ENCODE measurements around the gene APOB. TPM values are rescaled to one million over a fixed set of nuclear protein-coding genes. Genes with fewer than 3 reads are reported as not detected.

Gene APOB, protein sequence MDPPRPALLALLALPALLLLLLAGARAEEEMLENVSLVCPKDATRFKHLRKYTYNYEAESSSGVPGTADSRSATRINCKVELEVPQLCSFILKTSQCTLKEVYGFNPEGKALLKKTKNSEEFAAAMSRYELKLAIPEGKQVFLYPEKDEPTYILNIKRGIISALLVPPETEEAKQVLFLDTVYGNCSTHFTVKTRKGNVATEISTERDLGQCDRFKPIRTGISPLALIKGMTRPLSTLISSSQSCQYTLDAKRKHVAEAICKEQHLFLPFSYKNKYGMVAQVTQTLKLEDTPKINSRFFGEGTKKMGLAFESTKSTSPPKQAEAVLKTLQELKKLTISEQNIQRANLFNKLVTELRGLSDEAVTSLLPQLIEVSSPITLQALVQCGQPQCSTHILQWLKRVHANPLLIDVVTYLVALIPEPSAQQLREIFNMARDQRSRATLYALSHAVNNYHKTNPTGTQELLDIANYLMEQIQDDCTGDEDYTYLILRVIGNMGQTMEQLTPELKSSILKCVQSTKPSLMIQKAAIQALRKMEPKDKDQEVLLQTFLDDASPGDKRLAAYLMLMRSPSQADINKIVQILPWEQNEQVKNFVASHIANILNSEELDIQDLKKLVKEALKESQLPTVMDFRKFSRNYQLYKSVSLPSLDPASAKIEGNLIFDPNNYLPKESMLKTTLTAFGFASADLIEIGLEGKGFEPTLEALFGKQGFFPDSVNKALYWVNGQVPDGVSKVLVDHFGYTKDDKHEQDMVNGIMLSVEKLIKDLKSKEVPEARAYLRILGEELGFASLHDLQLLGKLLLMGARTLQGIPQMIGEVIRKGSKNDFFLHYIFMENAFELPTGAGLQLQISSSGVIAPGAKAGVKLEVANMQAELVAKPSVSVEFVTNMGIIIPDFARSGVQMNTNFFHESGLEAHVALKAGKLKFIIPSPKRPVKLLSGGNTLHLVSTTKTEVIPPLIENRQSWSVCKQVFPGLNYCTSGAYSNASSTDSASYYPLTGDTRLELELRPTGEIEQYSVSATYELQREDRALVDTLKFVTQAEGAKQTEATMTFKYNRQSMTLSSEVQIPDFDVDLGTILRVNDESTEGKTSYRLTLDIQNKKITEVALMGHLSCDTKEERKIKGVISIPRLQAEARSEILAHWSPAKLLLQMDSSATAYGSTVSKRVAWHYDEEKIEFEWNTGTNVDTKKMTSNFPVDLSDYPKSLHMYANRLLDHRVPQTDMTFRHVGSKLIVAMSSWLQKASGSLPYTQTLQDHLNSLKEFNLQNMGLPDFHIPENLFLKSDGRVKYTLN (N-terminal part only)
- under 1 TPM in 2 of 4 donors, not detected in 2; 0.11 to 0.13 TPM for total RNA-seq

DNA sequence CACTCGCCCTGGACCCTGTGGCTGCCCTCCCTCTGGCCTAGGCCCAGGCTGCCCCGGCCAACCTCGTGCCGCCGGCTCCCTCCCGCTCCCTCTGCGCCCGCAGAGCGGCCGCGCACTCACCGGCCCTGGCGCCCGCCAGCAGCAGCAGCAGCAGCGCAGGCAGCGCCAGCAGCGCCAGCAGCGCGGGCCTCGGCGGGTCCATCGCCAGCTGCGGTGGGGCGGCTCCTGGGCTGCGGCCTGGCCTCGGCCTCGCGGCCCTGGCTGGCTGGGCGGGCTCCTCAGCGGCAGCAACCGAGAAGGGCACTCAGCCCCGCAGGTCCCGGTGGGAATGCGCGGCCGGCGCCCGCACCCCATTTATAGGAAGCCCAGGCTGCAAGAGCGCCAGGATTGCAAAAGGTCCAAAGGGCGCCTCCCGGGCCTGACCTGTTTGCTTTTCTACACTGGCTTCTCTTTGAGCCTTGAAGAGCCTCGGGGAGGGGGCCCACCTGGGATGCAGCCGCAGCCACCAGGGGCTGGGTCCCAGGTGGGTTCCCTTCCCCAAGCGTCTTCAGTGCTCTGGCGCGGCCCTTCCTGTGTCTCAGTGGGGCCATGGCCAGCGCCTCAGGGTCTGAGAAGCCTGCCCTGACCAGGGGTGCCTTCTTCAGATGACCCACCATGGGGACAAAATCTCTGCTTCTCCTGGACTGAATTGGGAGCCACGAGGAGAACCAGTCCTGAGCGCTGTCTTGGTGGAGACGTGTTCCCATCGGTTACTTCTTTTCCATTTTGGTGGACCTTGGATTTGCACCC is at the start of gene APOB:
Gene APOB (minus strand): TSS at position 330 of the 789 bp plus-strand sequence. CDS start 128 bp downstream, at position 202.
- WGBS, 2 donors = 32 to 61% methylated on average over 11 to 12 of the region's 51 CpGs
- Histone ChIP-seq H3K4me3 (replicated peaks in 1 of 3) (no peak within 1 kb of the TSS), H3K9me3 (no peaks in the 10 kb centered on the region), H3K27me3 (no peaks in the 10 kb centered on the region), H3K36me3 (no peaks in the 10 kb centered on the region), H3K27ac (no peak within 1 kb of the TSS), H3K4me1 (peaks cover 4 to 12% of the 10 kb centered on the region in 2 donors)
- intact Hi-C loops (cut with DNase I) = loop anchor here (5.0 kb wide), 1 partner anchor 273 kb away; no protein-coding TSS in a partner anchor
- no peak for DNase-seq
- no peak for TF ChIP-seq CTCF (IDR thresholded peaks at IDR 0.05)
- TF ChIP-seq POLR2A (IDR thresholded peaks at IDR 0.05) = no peak

- no peaks in the 10 kb centered on the region for H3K4me1 ChIP-seq
- H3K36me3 ChIP-seq = no peaks in the 10 kb centered on the region
- no peak overlapping the region for H3K27ac ChIP-seq
- H3K9me3 ChIP-seq = no peaks in the 10 kb centered on the region
- TF ChIP-seq CTCF (IDR thresholded peaks at IDR 0.05) (no peak), POLR2A (IDR thresholded peaks at IDR 0.05) (no peak)
- intact Hi-C loops (cut with DNase I) = no loop called here
- 58 to 74% methylated on average over 3 of the region's 3 CpGs for WGBS, 2 donors
- no peak overlapping the region for H3K4me3 ChIP-seq (replicated peaks in 1 of 3)
- no peak for DNase-seq
- H3K27me3 ChIP-seq = no peaks in the 10 kb centered on the region
Measured at GRCh38 chr2:21092308-21092869, 48.5 kb upstream of the APOB start.

DNA sequence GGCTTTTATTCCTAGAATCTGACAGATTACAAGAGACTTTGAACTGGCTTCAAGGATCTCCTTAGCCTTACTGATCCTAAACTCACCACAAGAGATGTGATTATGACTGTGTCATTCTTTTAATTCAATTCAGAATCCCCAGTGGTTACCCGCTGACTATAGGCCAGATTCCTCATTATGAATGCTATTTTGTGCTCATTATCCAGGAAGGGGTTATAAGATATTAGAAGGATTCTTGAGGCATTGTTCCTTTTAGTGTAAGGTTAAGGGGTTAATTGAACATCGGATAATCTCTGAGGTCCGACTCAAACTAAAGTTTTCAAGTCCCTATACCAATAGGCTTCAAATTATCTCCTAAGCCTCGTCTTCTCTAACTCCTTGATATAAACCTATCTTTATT is 40.5 kb upstream of the APOB start:
- TF ChIP-seq CTCF (IDR thresholded peaks at IDR 0.05) = no peak
- no peak for TF ChIP-seq POLR2A (IDR thresholded peaks at IDR 0.05)
- 77 to 84% methylated on average over 4 of the region's 4 CpGs for WGBS, 2 donors
- H3K36me3 ChIP-seq = no peaks in the 10 kb centered on the region
- H3K4me1 ChIP-seq = no peaks in the 10 kb centered on the region
- intact Hi-C loops (cut with DNase I) = no loop called here
- H3K27ac ChIP-seq = no peak overlapping the region
- H3K9me3 ChIP-seq = no peaks in the 10 kb centered on the region
- DNase-seq = no peak
- H3K27me3 ChIP-seq = no peaks in the 10 kb centered on the region
- no peak overlapping the region for H3K4me3 ChIP-seq (replicated peaks in 1 of 3)

DNA sequence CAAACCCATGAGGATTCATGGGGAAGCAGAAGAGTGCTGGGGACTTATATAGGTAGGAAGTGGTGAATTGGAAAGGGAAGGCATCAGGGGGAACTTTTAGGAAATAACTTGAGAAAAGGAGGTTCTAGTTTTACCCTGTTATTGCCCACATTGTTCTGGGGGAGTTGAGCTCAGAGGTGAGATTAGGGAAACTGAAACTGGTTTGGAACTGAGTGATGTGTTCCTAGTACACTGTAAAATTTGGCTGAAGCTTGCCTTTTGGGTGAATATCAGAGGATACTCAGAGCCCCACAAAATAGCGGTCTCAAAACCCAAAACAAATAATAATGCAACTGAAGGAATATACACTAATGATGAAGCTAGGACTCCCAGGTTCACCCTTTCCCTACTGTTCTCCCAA is 39.6 kb upstream of the APOB start:
- no peaks in the 10 kb centered on the region for H3K4me1 ChIP-seq
- intact Hi-C loops (cut with DNase I) = no loop called here
- no peak overlapping the region for H3K4me3 ChIP-seq (replicated peaks in 1 of 3)
- no peaks in the 10 kb centered on the region for H3K27me3 ChIP-seq
- TF ChIP-seq CTCF (IDR thresholded peaks at IDR 0.05) = no peak
- TF ChIP-seq POLR2A (IDR thresholded peaks at IDR 0.05) = no peak
- H3K27ac ChIP-seq = no peak overlapping the region
- no peaks in the 10 kb centered on the region for H3K36me3 ChIP-seq
- no peaks in the 10 kb centered on the region for H3K9me3 ChIP-seq
- no peak for DNase-seq
- 97 to 100% methylated on average over 1 of the region's 1 CpG for WGBS, 2 donors
